ENCODE data around the gene KRTAP4-9.
"Not testable (repeated sequence)": the region's sequence is repeated elsewhere in the genome, so short reads cannot be mapped to it uniquely, and the experiment has no call there.

The KRTAP4-9 gene

DNA sequence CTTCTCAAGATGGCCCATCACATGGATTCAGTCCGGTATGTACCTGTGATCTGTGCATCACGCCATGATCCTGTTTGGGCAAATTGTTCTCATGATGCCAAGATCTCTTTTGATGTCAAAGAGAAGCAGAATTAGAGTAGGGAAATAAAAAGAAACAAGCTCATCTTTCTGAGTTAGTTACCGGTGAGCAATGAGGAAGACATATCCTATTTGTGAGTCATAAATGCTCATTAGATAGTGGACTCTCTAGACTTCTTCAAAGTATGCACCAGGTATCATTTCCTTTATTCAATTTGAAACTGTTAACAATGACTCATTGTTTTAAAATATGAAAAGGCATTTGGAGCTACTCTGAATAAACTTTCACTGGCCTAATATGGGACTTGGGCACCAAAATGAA is 26.8 kb downstream of the KRTAP4-9 start:
- DNase-seq (ENCODE audit: low read depth): no peak

DNA sequence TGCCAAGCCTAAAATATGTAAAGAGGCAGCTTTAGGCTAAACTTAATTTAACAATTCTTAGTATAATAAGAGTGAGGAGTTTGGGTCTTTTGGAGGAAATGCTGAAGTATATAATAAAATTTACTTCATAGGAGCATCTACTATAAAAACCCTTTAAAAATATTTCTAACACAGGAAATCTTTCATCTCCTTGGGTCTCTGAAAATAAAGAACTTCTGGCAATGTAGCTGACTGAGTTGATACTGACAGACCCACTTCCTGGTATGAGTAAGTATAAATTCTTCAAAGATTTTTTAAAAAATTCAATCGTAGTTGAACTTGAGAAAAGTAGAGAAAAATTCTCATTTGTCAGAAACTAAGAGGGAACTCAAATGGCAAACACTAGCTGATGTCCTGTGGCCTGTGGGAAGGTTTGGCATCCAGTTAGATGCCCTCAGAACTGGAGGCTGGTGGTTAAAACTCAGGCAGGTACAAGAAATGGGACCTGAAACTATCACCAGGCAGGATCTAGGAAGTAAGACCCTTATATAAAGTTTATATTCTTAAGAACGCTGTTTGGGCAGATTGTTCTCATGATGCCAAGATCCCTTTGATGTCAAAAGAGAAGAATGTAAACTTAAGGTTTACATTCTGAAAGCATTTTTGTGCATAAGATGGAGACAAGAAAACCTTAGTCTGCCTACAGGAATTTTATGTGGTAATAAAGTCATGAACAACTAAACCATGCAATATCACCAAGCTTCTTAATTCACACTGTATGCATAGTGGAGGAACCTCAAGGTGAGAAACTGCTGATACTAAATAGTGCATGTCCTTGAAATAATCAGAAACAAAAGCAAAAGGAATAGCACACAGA is 28.9 kb downstream of the KRTAP4-9 start:
- DNase-seq (ENCODE audit: low read depth): no peak

DNA sequence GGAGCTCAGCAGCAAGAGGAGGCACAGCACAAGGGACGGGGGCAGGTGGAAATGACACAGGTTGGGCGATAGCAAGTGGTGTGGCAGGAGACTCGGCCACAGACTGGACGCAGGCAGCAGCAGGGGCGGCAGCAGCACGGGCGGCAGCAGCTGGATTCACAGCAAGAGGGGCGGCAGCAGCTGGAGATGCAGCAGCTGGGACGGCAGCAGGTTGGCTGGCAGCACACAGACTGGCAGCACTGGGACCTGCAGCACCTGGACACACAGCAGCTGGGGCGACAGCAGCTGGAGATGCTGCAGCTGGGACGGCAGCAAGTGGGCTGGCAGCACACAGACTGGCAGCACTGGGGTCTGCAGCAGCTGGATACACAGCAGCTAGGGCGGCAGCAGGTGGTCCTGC is 34.7 kb downstream of the KRTAP4-9 start:
- not testable (repeated sequence) for DNase-seq (ENCODE audit: low read depth)

DNA sequence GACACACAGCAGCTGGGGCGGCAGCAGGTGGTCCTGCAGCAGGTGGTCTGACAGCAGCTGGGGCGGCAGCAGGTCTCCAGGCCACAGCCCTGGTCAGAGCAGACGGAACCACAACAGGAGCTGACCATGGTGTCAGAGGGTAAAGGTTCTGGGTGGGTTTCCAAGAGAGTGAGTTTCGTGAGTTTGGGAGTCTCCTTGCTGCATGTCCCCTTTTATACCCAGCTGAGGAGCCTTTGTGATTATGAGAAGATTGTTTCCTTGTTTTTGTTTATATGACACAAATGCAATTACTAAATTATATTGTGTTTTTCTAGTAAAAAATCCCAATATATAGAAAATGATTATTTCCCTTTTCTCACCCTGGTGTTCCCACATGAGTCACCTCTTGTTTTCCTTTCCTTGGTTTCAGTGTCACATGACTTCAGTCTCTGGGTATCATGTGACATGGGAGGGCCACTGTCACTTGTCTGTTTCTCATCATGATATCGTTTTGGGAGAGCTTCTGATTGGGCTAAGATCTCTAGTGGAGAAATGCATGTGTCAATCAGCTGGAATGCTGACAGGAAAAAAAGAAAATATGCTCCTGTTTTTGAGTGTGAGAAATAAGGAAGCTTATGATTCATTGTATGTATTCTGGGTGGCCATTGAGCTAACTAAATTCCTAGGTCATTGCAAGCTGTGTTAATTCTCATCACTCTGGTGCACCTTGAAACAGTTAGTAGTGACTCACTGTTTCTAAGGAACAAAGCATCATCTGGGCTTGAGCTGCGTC is 35.4 kb downstream of the KRTAP4-9 start, which contains the start of gene KRTAP4-6:
Gene KRTAP4-6, minus strand, starts transcription at position 185 of the 772 bp plus-strand sequence. Its CDS starts 57 bp downstream, at position 128.
- no peak for DNase-seq (ENCODE audit: low read depth)

DNA sequence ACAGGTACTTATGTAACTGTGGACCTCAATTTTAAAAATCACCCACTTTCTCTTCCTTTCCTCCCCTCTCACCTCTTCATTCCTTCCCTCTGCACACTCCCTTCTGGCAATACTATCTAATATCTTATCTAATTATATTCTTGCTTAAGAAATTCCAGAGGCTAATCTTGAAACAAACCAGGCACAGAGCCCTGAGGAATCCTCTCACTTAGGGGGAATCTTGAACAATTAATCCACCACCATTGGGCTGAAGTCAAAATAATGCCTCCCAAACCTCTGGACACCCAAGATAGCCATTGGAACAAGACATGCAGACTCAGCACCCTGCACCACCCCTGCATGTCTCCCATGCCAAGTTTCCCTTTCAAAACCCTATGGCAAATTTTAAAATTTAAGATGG is 36.2 kb downstream of the KRTAP4-9 start:
- no peak for DNase-seq (ENCODE audit: low read depth)

DNA sequence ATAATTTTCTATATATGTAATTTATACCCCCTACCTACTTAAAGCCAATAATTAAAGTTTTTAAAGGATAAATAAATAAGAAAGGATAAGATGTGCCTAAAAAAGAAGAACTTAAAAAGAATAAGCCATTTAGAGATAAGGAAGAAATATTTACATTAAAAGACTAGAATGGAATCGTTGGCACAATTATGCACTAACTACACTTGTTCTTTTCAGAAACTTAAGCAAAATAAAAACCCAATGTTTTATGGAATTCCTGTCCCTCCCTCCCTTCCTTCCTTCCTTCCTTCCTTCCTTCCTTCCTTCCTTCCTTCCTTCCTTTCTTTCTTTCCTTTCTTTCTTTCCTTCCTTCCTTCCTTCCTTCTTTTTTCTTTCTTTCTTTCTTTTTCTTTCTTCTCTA is 39.7 kb downstream of the KRTAP4-9 start:
- DNase-seq (ENCODE audit: low read depth): no peak

DNA sequence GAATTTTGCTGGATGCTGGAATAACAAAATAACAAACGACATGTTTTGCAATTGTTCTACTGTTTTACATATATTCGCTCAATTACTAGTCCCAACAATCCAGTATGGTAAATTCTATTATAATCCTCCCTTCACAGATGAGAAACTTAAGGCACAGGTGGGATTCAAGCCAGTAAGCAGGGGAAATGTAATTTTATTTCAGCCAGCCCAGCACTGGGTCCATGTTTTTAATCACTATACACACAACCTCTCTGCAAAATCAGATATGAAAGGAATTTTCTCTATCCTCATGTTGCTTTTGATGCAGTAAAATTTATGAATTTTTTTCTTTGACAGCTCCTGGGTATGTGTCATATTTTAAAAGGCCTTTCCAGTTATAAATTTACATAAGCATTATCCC is 40.1 kb downstream of the KRTAP4-9 start:
- DNase-seq (ENCODE audit: low read depth): no peak

DNA sequence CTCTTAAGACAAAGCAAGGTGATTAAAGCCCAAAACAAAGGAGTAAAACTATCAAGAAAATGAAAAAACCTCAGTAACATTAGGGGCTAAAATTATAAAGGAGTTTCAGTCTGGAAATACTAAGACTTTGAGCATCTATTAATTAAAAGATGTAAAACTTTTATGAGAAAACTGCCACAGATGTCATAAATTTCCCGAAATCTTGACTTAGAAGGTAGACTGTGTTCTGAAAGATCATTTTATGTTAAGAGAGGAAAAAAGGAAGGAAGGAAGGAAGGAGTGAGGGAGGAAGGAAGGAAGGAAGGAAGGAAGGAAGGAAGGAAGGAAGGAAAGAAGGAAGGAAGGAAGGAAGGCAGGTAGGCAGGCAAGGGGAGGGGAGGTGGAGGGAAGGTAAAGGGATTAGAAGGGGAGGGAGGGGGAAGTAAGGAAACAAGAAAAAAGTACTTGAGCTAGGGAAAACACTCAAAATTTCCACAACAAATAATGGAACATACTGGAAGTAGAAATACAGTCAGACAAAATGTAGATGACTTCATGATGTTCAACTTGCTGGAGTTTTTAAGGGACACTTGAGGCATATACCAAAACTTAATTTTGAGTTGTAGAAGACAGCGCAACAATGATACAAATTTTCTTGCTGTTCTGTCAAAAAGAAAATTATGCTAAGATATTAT is 42.5 kb downstream of the KRTAP4-9 start:
- DNase-seq (ENCODE audit: low read depth): no peak

DNA sequence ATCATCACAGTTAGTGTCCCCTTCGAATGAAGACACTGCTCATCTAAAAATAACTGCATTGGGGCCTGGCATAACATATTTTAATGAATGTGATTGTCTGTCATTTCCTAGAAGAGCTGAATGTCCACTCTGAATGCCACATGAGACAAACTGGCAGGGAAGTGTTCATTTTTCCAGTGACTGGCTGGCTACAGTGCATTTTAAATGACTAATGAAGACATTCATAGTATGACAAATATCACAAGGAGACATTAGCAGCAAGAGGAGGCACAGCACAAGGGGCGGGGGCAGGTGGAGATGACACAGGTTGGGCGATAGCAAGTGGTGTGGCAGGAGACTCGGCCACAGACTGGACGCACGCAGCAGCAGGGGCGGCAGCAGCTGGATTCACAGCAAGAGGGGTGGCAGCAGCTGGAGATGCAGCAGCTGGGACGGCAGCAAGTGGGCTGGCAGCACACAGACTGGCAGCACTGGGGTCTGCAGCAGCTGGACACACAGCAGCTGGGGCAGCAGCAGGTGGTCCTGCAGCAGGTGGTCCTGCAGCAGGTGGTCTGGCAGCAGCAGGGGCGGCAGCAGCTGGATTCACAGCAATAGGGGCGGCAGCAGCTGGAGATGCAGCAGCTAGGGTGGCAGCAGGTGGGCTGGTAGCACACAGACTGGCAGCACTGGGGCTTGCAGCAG is 43.9 kb downstream of the KRTAP4-9 start:
- DNase-seq (ENCODE audit: low read depth): not testable (repeated sequence)

DNA sequence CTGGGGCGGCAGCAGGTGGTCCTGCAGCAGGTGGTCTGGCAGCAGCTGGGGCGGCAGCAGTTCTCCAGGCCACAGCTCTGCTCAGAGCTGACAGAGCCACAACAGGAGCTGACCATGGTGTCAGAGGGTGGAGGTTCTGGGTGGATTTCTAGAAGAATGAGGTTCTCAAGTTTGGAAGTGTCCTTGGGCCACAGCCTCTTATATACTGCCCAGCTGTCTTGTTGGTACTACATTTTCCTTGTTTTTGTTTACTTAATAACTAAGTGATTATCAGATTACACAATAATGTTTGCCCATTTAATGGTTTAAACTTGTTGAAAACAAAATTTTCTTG is 44.4 kb downstream of the KRTAP4-9 start, which contains the start of gene KRTAP4-5:
Gene KRTAP4-5, minus strand, starts transcription at position 174 of the 334 bp plus-strand sequence. Its CDS starts 58 bp downstream, at position 116.
- DNase-seq (ENCODE audit: low read depth): no peak

DNA sequence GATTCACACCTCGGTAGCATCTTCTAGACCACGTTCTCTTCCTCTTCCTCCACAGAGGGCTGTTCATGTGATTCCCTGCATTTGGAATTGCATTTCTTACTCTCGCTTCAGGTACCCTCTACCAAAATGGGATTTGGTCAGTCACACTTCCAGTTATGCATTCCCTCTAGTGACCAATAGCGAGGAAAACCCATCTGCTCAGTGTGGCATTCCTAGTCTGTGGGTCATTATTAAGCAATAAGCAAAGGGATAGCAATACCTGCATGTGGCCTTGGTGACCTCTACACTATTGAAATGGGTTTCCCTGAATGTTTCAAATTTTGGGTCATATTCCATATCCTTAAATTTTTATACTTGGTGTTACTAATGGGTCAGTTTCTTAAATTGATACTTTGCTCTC is 44.8 kb downstream of the KRTAP4-9 start:
- no peak for DNase-seq (ENCODE audit: low read depth)

DNA sequence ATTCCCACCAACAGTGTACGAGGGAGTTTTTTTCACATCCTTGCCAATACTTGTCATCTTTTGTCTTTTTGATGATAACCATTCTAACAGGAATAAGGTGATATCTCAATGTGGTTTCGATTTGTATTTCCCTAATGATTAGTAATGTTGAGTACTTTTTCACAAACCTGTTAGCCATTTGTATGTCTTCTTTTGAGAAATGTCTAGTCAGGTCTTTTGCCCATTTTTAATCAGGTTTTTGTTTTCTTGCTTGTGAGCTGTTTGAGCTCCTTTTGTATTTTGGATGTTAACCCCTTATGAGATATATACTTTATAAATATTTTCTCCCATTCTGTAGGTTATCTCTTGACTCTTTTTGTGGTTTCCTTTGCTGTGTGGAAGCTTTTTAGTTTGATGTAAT is 46.3 kb downstream of the KRTAP4-9 start:
- no peak for DNase-seq (ENCODE audit: low read depth)

DNA sequence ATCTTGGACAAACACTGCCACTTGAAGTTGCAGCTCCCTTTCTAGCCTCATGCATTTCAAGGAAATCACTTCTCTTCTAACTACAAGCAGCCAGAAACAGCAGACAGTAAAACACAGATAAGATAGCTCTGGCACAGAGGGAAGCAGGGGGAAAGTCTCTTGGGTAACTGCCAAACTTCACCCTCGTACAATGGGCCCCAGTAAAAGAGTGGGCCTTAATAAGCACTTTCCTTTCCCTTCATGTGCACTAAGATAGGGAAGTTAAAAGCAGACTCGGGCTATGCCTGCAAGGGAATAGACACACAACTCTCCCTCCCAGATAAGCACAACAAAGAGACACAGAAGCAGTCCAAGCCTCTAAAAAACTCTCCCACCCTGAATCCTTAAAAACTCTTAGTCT is 48.7 kb downstream of the KRTAP4-9 start:
- DNase-seq (ENCODE audit: low read depth): no peak
